ENCODE data around the gene UFSP1.

The UFSP1 gene

DNA sequence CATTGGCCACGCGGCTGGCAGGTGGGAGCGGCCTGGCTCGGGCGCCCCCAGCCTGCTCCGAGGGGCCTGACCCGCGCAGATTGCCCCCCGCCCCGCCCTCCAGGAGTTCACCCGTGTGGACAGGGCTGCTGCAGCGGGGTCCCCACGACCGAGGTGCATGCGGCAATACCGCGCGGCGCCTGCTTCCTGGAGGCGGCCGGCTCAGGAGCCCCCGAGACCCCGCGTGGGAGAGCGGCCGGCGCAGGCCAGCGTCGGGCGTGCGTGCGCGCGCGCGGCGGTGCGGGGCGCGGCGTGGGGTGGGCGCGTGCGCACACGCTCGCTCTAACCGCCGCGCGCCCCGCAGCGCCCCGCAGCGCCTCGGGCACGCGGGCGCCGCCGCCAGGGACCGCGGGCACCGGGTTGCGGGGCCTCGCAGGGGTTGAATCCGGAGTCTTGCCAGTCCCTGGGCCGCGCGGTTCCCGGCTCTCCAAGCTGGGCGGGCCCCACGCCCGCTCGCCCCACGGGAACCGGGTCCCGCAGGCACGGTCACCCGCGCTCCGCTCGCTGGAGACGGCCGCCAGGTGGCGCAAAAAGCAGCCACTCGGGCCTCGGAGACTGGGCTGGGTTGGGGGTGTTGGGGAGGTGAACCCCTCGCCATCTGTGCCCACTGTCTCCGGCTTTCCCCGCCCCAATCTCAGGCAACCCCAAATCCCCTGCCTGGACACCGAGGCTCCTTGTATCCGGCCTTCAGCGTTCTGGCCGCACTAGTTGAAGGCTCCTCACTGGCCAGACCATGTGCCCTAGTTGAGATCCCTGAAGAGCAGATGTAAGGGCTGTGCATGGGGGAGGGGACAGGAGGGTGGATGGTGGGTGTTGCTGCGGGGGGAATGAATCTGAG is 7.5 kb upstream of the UFSP1 start:
- H3F3A ChIP-seq (ENCODE audit: insufficient read depth, low read length) = peaks cover 2% of the 10 kb centered on the region; the same call in 1 of the 2 replicates
- H3K27me3 ChIP-seq (replicated peaks; ENCODE audit: insufficient read depth, low read length) = peaks cover 64% of the 10 kb centered on the region
- no peaks in the 10 kb centered on the region for H4K20me1 ChIP-seq (ENCODE audit: insufficient read depth, low read length)
- TF ChIP-seq, protein P1, sequence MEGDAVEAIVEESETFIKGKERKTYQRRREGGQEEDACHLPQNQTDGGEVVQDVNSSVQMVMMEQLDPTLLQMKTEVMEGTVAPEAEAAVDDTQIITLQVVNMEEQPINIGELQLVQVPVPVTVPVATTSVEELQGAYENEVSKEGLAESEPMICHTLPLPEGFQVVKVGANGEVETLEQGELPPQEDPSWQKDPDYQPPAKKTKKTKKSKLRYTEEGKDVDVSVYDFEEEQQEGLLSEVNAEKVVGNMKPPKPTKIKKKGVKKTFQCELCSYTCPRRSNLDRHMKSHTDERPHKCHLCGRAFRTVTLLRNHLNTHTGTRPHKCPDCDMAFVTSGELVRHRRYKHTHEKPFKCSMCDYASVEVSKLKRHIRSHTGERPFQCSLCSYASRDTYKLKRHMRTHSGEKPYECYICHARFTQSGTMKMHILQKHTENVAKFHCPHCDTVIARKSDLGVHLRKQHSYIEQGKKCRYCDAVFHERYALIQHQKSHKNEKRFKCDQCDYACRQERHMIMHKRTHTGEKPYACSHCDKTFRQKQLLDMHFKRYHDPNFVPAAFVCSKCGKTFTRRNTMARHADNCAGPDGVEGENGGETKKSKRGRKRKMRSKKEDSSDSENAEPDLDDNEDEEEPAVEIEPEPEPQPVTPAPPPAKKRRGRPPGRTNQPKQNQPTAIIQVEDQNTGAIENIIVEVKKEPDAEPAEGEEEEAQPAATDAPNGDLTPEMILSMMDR (IDR thresholded peaks at IDR 0.05; ENCODE audit: low read length) = peak; percentile 62
- TF ChIP-seq EZH2 (optimal IDR thresholded peaks at IDR 0.05; ENCODE audit: low read depth, low read length) = no peak
- H3K27ac ChIP-seq (ENCODE audit: low read length) = no peak overlapping the region
- no peaks in the 10 kb centered on the region for H3K79me2 ChIP-seq (ENCODE audit: low read length)
- peak overlapping the region; percentile 68; the same call in 1 of the 2 replicates for H3K4me2 ChIP-seq (ENCODE audit: low read depth, low read length)
- H3K9ac ChIP-seq (ENCODE audit: low read length) = no peak overlapping the region
- peaks cover 2% of the 10 kb centered on the region for H3K4me1 ChIP-seq (ENCODE audit: low read length)
- no peaks in the 10 kb centered on the region for H3K9me2 ChIP-seq (replicated peaks; ENCODE audit: insufficient read depth, low read length)
- DNase-seq = no peak
- no peaks in the 10 kb centered on the region for H3K9me3 ChIP-seq (replicated peaks; ENCODE audit: insufficient read depth, low read length)
- H3K36me3 ChIP-seq (replicated peaks; ENCODE audit: insufficient read depth, low read length) = no peaks in the 10 kb centered on the region
- H2AFZ ChIP-seq (ENCODE audit: low read length) = no peak overlapping the region
- peak overlapping the region; percentile 22; the same call in 1 of the 2 replicates for H3K4me3 ChIP-seq (ENCODE audit: low read length)

DNA sequence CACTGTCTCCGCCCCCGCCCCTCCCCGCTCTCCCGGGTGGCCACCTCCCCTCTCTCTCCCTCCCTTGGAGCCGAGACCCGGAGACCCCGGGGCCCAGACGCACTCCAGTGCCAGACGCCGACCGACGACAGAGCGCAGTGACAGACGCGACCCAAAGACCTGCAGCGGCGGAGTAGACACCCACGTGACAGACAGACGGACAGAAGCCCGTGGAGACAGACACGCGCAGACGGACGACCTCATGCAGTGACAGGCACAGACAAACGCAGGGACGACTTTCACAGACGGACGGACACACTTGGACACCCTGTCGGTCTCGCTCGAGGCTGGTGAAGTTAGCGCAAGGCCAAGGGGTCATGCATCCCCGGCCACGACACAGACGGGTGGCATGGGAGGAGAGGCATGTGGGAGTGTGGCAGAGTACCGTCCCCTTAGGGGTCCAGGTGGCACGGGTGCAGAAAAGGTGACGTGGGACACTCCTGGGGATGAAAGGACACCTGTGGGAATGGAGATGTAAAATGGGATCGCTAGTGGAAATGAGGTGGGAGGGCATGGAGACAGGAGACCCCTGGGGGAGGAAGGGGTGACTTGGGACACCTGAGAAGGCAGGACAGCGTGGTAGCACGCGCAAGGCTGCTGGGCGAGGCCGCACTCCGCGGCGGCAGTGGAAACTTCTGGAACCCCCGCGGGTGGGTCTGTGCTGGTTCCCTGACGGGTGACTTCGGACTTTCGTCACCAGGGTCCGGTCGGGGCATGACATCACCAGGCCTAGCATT is 6.6 kb upstream of the UFSP1 start:
- Histone ChIP-seq H3K4me1 (ENCODE audit: low read length) (no peaks in the 10 kb centered on the region), H3K36me3 (replicated peaks; ENCODE audit: insufficient read depth, low read length) (no peaks in the 10 kb centered on the region), H3K79me2 (ENCODE audit: low read length) (no peaks in the 10 kb centered on the region), H3K4me2 (ENCODE audit: low read depth, low read length) (peak overlapping the region; percentile 68; the same call in 1 of the 2 replicates), H3K27ac (ENCODE audit: low read length) (no peak overlapping the region), H3K27me3 (replicated peaks; ENCODE audit: insufficient read depth, low read length) (peaks cover 71% of the 10 kb centered on the region), H2AFZ (ENCODE audit: low read length) (no peak overlapping the region), H4K20me1 (ENCODE audit: insufficient read depth, low read length) (no peaks in the 10 kb centered on the region), H3K9ac (ENCODE audit: low read length) (no peak overlapping the region), H3F3A (ENCODE audit: insufficient read depth, low read length) (no peaks in the 10 kb centered on the region), H3K9me3 (replicated peaks; ENCODE audit: insufficient read depth, low read length) (no peaks in the 10 kb centered on the region), H3K4me3 (ENCODE audit: low read length) (peak overlapping the region; percentile 22; the same call in 1 of the 2 replicates), H3K9me2 (replicated peaks; ENCODE audit: insufficient read depth, low read length) (no peaks in the 10 kb centered on the region)
- no peak for DNase-seq
- TF ChIP-seq EZH2phosphoT487 (IDR thresholded peaks at IDR 0.05; ENCODE audit: low read length) (0 out of 2 replicates have a peak, but pooled peaks have one; percentile 25), EZH2 (optimal IDR thresholded peaks at IDR 0.05; ENCODE audit: low read depth, low read length) (peak; percentile 93)
- TF ChIP-seq, protein P1 (IDR thresholded peaks at IDR 0.05; ENCODE audit: low read length) = no peak

DNA sequence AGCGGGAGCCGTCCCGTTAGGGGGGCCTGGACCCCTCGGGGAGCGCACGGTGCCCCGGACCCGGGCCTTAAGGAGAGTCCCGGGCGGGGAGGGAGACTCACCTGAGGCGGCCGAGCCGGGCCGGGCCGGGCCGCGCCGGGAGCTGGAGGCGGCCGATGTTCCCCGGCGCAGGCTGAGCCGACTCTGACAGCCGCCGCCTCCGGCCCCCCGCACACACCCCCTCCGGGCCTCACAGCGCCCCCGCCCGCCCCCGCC is 6.1 kb upstream of the UFSP1 start, which contains the start of gene ACHE:
ACHE (minus strand) TSS at position 188 of the 255 bp plus-strand sequence. CDS start 1,656 bp downstream, outside the sequence.
- Histone ChIP-seq H3K27me3 (replicated peaks; ENCODE audit: insufficient read depth, low read length) (peaks cover 72% of the 10 kb centered on the region), H3K4me3 (ENCODE audit: low read length) (peak within 1 kb of the TSS; percentile 22; the same call in 1 of the 2 replicates), H3K9me2 (replicated peaks; ENCODE audit: insufficient read depth, low read length) (no peaks in the 10 kb centered on the region), H4K20me1 (ENCODE audit: insufficient read depth, low read length) (no peaks in the 10 kb centered on the region), H3K4me2 (ENCODE audit: low read depth, low read length) (peak within 1 kb of the TSS; percentile 68), H3K9me3 (replicated peaks; ENCODE audit: insufficient read depth, low read length) (no peaks in the 10 kb centered on the region), H2AFZ (ENCODE audit: low read length) (peak within 1 kb of the TSS; percentile 35; the same call in 1 of the 2 replicates), H3K9ac (ENCODE audit: low read length) (no peak within 1 kb of the TSS), H3F3A (ENCODE audit: insufficient read depth, low read length) (no peaks in the 10 kb centered on the region), H3K27ac (ENCODE audit: low read length) (no peak within 1 kb of the TSS), H3K36me3 (replicated peaks; ENCODE audit: insufficient read depth, low read length) (no peaks in the 10 kb centered on the region), H3K79me2 (ENCODE audit: low read length) (no peaks in the 10 kb centered on the region), H3K4me1 (ENCODE audit: low read length) (no peaks in the 10 kb centered on the region)
- TF ChIP-seq, protein P1 (IDR thresholded peaks at IDR 0.05; ENCODE audit: low read length) = no peak
- no peak for TF ChIP-seq EZH2phosphoT487 (IDR thresholded peaks at IDR 0.05; ENCODE audit: low read length)
- TF ChIP-seq EZH2 (optimal IDR thresholded peaks at IDR 0.05; ENCODE audit: low read depth, low read length) = no peak
- no peak for DNase-seq
